ENCODE measurements around the gene KLHL30.

DNA sequence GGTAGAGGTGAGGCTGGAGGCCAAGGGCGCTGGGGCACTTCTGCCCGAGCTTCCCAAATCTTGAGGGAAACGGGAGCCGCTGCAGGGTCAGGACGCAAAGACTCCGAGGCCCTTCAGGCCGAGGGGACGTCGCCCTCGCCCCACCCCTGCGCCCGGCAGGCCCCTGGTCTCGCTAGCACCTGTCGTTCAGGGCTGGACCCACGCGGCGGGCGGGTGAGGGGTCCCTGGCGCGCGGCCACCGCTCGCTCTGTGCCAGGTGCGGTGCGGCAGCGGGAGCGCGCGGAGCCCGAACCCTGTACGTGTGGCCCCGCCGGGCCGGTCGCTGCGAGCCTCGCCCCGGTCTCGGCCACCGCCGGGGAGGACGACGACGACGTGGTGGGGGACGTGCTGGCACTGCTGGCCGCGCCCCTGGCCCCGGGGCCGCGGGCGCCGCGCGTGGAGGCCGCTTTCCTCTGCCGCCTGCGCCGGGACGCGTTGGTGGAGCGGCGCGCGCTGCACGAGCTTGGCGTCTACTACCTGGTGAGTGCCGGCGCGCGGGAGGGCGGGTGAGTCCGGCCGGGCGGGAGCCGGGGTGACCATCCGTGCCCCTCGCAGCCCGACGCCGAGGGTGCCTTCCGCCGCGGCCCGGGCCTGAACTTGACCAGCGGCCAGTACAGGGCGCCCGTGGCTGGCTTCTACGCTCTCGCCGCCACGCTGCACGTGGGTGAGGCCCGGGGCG lies 25.2 kb downstream of the KLHL30 start:
- no peak for TF ChIP-seq ISL1 (CRISPR knock-in tag; IDR thresholded peaks at IDR 0.05)
- no peak for TF ChIP-seq RARB (CRISPR knock-in tag; IDR thresholded peaks at IDR 0.05)
- no peak for TF ChIP-seq ZFP30 (CRISPR knock-in tag; IDR thresholded peaks at IDR 0.05)
- TF ChIP-seq, protein P1, sequence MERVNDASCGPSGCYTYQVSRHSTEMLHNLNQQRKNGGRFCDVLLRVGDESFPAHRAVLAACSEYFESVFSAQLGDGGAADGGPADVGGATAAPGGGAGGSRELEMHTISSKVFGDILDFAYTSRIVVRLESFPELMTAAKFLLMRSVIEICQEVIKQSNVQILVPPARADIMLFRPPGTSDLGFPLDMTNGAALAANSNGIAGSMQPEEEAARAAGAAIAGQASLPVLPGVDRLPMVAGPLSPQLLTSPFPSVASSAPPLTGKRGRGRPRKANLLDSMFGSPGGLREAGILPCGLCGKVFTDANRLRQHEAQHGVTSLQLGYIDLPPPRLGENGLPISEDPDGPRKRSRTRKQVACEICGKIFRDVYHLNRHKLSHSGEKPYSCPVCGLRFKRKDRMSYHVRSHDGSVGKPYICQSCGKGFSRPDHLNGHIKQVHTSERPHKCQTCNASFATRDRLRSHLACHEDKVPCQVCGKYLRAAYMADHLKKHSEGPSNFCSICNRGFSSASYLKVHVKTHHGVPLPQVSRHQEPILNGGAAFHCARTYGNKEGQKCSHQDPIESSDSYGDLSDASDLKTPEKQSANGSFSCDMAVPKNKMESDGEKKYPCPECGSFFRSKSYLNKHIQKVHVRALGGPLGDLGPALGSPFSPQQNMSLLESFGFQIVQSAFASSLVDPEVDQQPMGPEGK (CRISPR knock-in tag; IDR thresholded peaks at IDR 0.05; ENCODE audit: borderline replicate concordance) = no peak
- TF ChIP-seq ZNF70 (CRISPR knock-in tag; IDR thresholded peaks at IDR 0.05) = no peak
- TF ChIP-seq TCF4 (CRISPR knock-in tag; IDR thresholded peaks at IDR 0.05; ENCODE audit: borderline replicate concordance) = no peak
- no peak for TF ChIP-seq GLIS3 (CRISPR knock-in tag; IDR thresholded peaks at IDR 0.05)
- TF ChIP-seq ZFP3 (CRISPR knock-in tag; IDR thresholded peaks at IDR 0.05) = no peak
- no peak for TF ChIP-seq PPARA (CRISPR knock-in tag; IDR thresholded peaks at IDR 0.05; ENCODE audit: borderline replicate concordance)
- TF ChIP-seq, protein P2, sequence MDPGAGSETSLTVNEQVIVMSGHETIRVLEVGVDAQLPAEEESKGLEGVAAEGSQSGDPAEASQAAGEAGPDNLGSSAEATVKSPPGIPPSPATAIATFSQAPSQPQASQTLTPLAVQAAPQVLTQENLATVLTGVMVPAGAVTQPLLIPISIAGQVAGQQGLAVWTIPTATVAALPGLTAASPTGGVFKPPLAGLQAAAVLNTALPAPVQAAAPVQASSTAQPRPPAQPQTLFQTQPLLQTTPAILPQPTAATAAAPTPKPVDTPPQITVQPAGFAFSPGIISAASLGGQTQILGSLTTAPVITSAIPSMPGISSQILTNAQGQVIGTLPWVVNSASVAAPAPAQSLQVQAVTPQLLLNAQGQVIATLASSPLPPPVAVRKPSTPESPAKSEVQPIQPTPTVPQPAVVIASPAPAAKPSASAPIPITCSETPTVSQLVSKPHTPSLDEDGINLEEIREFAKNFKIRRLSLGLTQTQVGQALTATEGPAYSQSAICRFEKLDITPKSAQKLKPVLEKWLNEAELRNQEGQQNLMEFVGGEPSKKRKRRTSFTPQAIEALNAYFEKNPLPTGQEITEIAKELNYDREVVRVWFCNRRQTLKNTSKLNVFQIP (CRISPR knock-in tag; IDR thresholded peaks at IDR 0.05; ENCODE audit: borderline replicate concordance, low read depth) = no peak
- no peak for TF ChIP-seq BACH2 (CRISPR knock-in tag; IDR thresholded peaks at IDR 0.05; ENCODE audit: borderline replicate concordance)
- TF ChIP-seq ARNTL (CRISPR knock-in tag; IDR thresholded peaks at IDR 0.05; ENCODE audit: borderline replicate concordance, low read depth) = no peak
- TF ChIP-seq ZC3H10 (CRISPR knock-in tag; IDR thresholded peaks at IDR 0.05) = no peak
- TF ChIP-seq, protein P3, sequence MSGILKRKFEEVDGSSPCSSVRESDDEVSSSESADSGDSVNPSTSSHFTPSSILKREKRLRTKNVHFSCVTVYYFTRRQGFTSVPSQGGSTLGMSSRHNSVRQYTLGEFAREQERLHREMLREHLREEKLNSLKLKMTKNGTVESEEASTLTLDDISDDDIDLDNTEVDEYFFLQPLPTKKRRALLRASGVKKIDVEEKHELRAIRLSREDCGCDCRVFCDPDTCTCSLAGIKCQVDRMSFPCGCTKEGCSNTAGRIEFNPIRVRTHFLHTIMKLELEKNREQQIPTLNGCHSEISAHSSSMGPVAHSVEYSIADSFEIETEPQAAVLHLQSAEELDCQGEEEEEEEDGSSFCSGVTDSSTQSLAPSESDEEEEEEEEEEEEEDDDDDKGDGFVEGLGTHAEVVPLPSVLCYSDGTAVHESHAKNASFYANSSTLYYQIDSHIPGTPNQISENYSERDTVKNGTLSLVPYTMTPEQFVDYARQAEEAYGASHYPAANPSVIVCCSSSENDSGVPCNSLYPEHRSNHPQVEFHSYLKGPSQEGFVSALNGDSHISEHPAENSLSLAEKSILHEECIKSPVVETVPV (CRISPR knock-in tag; IDR thresholded peaks at IDR 0.05) = no peak

Data from SK-N-SH treated with all-trans-retinoic acid at 6 μM for 48 hours (cell line).